Tibial nerve (tissue), 4 donors: ENCODE measurements around the gene WNK4. TPM values are rescaled to one million over a fixed set of nuclear protein-coding genes. Genes with fewer than 3 reads are reported as not detected.

Experiments used
- DNase-seq, 2 donors: peaks; one replicate each; pipeline ENCODE4 v3.0.0-alpha.2; 2019; ENCODE audit warnings: low spot score in 2 of 2
- H3K27ac ChIP-seq, 4 donors: fragments of 200-600 bp; sonication (generic) in 3 of 4; one replicate each; pipeline ENCODE4 v1.5.1; 2017 to 2019; ENCODE audit warnings: mild to moderate bottlenecking in 1 of 4
- H3K27me3 ChIP-seq, 2 donors: fragments of 200-600 bp; sonication (generic) in 1 of 2; one replicate each; pipeline versions ENCODE4 v1.5.1 to v1.6.0; 2017 to 2019
- H3K36me3 ChIP-seq, 3 donors: fragments of 200-600 bp; sonication (generic); one replicate each; pipeline ENCODE4 v1.5.1; 2018 to 2019
- H3K4me1 ChIP-seq, 4 donors: fragments of 200-600 bp; sonication (generic) in 3 of 4; one replicate each; pipeline ENCODE4 v1.5.1; 2017 to 2019
- H3K4me3 ChIP-seq, 4 donors: fragments of 200-600 bp; sonication (generic) in 3 of 4; one replicate each; pipeline ENCODE4 v1.5.1; 2017 to 2019; ENCODE audit warnings: mild to moderate bottlenecking in 1 of 4, moderate library complexity in 1 of 4
- H3K9me3 ChIP-seq, 4 donors: fragments of 200-600 bp; sonication (generic) in 3 of 4; one replicate each; pipeline ENCODE4 v1.5.1; 2017 to 2019
- CTCF ChIP-seq, 5 experiments: fragments of 200-600 bp in 3 of 5; fragments of 450-650 bp in 2 of 5; sonication (generic) in 3 of 5; IDR thresholded peaks; one replicate each; pipeline ENCODE4 v1.5.1; 2016 to 2019; ENCODE audit warnings: antibody characterized with exemption in 5 of 5, mild to moderate bottlenecking in 3 of 5, moderate library complexity in 2 of 5
- EP300 ChIP-seq, 2 donors: sonication (generic); formaldehyde crosslinking; IDR thresholded peaks; one replicate each; pipeline ENCODE4 v1.6.1; 2017; ENCODE audit warnings: antibody characterized with exemption in 2 of 2, mild to moderate bottlenecking in 1 of 2
- POLR2A ChIP-seq, 2 donors: fragments of 450-650 bp; IDR thresholded peaks; one replicate each; pipeline ENCODE4 v1.6.1; 2017; ENCODE audit warnings: antibody characterized with exemption in 2 of 2, mild to moderate bottlenecking in 2 of 2, moderate library complexity in 2 of 2
- WGBS, 2 donors: methylation state at CpG; one replicate each; pipeline ENCODE4 v1.1.5; 2018; 5-methylcytosine and 5-hydroxymethylcytosine counted together
- total RNA-seq, 4 donors: library from RNA; depleted of rRNA; stranded (reverse); fragments of >200 nt; gene quantifications; one replicate each; pipeline ENCODE4 v1.1.0, GENCODE V29; 2016

WNK4 gene
- total RNA-seq, 4 donors from 2014 or later: 3.6 to 15.6 (median 9.1) TPM

GRCh38 chr17:42832934-42833766, 52.7 kb downstream of the WNK4 start, which contains the start of gene PSME3:
PSME3 (plus strand) TSS chr17:42833397; CDS start chr17:42833632, 235 bp downstream.
- DNase-seq: peak; percentile 65 to 80
- 1% methylated on average over 60 to 61 of the region's 71 CpGs for WGBS, 2 donors
- H3K27me3 ChIP-seq: no peaks in the 10 kb centered on the region
- peaks cover 0 to 36% (median 14%) of the 10 kb centered on the region in 4 donors for H3K4me1 ChIP-seq
- H3K9me3 ChIP-seq: no peaks in the 10 kb centered on the region
- peak within 1 kb of the TSS; percentile 44 to 90 (median 88) for H3K27ac ChIP-seq
- H3K36me3 ChIP-seq: peaks cover 0 to 34% (median 13%) of the 10 kb centered on the region in 3 donors
- peak within 1 kb of the TSS; percentile 52 to 96 (median 76) for H3K4me3 ChIP-seq
- TF ChIP-seq CTCF (IDR thresholded peaks at IDR 0.05): peak in 2 of 5 experiments; percentile 24 to 35
- peak; percentile 86 to 89 for TF ChIP-seq POLR2A (IDR thresholded peaks at IDR 0.05)
- TF ChIP-seq EP300 (IDR thresholded peaks at IDR 0.05): peak; percentile 74 to 98

- TF ChIP-seq CTCF (IDR thresholded peaks at IDR 0.05) (no peak), EP300 (IDR thresholded peaks at IDR 0.05) (no peak), POLR2A (IDR thresholded peaks at IDR 0.05) (no peak)
- peaks cover 0 to 41% (median 19%) of the 10 kb centered on the region in 3 donors for H3K36me3 ChIP-seq
- 6 to 11% methylated on average over 10 to 16 of the region's 18 CpGs for WGBS, 2 donors
- DNase-seq: no peak
- H3K9me3 ChIP-seq: no peaks in the 10 kb centered on the region
- peaks cover 0 to 36% (median 14%) of the 10 kb centered on the region in 4 donors for H3K4me1 ChIP-seq
- no peaks in the 10 kb centered on the region for H3K27me3 ChIP-seq
- peak overlapping the region; percentile 44 to 90 (median 88) for H3K27ac ChIP-seq
- H3K4me3 ChIP-seq: peak overlapping the region; percentile 52 to 96 (median 76)
These were observed 53.5 kb downstream of the WNK4 start for GRCh38 chr17:42833767-42834422.

- WGBS, 2 donors: 96% methylated on average over 6 of the region's 6 CpGs
- Histone ChIP-seq H3K4me3 (no peak overlapping the region), H3K36me3 (peaks cover 0 to 60% (median 29%) of the 10 kb centered on the region in 3 donors), H3K27me3 (no peaks in the 10 kb centered on the region), H3K4me1 (peaks cover 0 to 36% (median 14%) of the 10 kb centered on the region in 4 donors), H3K9me3 (no peaks in the 10 kb centered on the region), H3K27ac (no peak overlapping the region)
- TF ChIP-seq POLR2A (IDR thresholded peaks at IDR 0.05) (no peak), EP300 (IDR thresholded peaks at IDR 0.05) (no peak), CTCF (IDR thresholded peaks at IDR 0.05) (no peak)
- DNase-seq: no peak
These were observed 55.3 kb downstream of the WNK4 start for GRCh38 chr17:42835732-42836131.

GRCh38 chr17:42841975-42842685, 61.7 kb downstream of the WNK4 start:
- Histone ChIP-seq H3K4me3 (no peak overlapping the region), H3K36me3 (peaks cover 0 to 92% (median 44%) of the 10 kb centered on the region in 3 donors)

More at GRCh38 chr17:42841975-42842685, 61.7 kb downstream of the WNK4 start:
- whole genome bisulfite sequencing, 2 donors: 65 to 66% methylated on average over 11 of the region's 11 CpGs
- no peaks in the 10 kb centered on the region for H3K9me3 ChIP-seq
- DNase-seq: no peak
- H3K4me1 ChIP-seq: peaks cover 0 to 30% (median 1%) of the 10 kb centered on the region in 4 donors
- no peaks in the 10 kb centered on the region for H3K27me3 ChIP-seq
- no peak overlapping the region for H3K27ac ChIP-seq
- TF ChIP-seq EP300 (IDR thresholded peaks at IDR 0.05) (no peak), POLR2A (IDR thresholded peaks at IDR 0.05) (no peak), CTCF (IDR thresholded peaks at IDR 0.05) (no peak)
